Prostate gland (tissue), 2 donors: Measurements from ENCODE around the gene KIAA1671. TPM values are rescaled to one million over a fixed set of nuclear protein-coding genes. Genes with fewer than 3 reads are reported as not detected.

Source experiments
- DNase-seq: peaks from one replicate; pipeline ENCODE4 v3.0.0-alpha.2; 2019; ENCODE audit warnings: low spot score
- H3K27ac ChIP-seq, 2 donors: fragments of 200-600 bp; sonication (generic); 2 replicates each; pipeline ENCODE4 v1.5.1; 2017 to 2019
- H3K27me3 ChIP-seq: fragments of 200-600 bp; sonication (generic); replicated peaks from 2 replicates; pipeline ENCODE4 v1.5.1; 2019; ENCODE audit not compliant: insufficient read depth
- H3K36me3 ChIP-seq, 2 donors: fragments of 200-600 bp; sonication (generic); 1 replicate in 1 of 2; 2 replicates in 1 of 2; pipeline versions ENCODE4 v1.5.1 to v1.8.1; 2017 to 2019
- H3K4me1 ChIP-seq: fragments of 200-600 bp; sonication (generic); replicated peaks from 2 replicates; pipeline ENCODE4 v1.5.1; 2019
- H3K4me3 ChIP-seq, 2 donors: fragments of 200-600 bp; sonication (generic); 2 replicates each; pipeline ENCODE4 v1.5.1; 2017 to 2019
- H3K9me3 ChIP-seq: fragments of 200-600 bp; sonication (generic); 2 replicates; pipeline ENCODE4 v1.5.1; 2017
- POLR2A ChIP-seq: fragments of 450-650 bp; IDR thresholded peaks from one replicate; pipeline ENCODE4 v1.6.1; 2016; ENCODE audit warnings: antibody characterized with exemption, mild to moderate bottlenecking
- POLR2AphosphoS5 ChIP-seq: sonication (generic); formaldehyde crosslinking; IDR thresholded peaks from one replicate; pipeline ENCODE4 v1.6.1; 2017; ENCODE audit warnings: antibody characterized with exemption
- WGBS: methylation state at CpG from one replicate; pipeline ENCODE4 v1.1.5; 2018; 5-methylcytosine and 5-hydroxymethylcytosine counted together
- intact Hi-C: fragments of 100-400 bp; cut with DNase I; formaldehyde crosslinking; loops from one replicate; pipeline ENCODE4 v1.14.2; 2022
- total RNA-seq, 2 donors: library from RNA; depleted of rRNA; stranded (reverse); fragments of >200 nt; gene quantifications; one replicate each; pipeline ENCODE4 v1.1.0, GENCODE V29; 2016
- TF ChIP-seq, protein P1 (sequence below), 4 experiments: fragments of 200-600 bp in 2 of 4; fragments of 450-650 bp in 2 of 4; sonication (generic) in 2 of 4; IDR thresholded peaks; 1 replicate in 3 of 4; 2 replicates in 1 of 4; pipeline ENCODE4 v1.5.1; 2016 to 2019; ENCODE audit warnings: antibody characterized with exemption in 4 of 4, mild to moderate bottlenecking in 2 of 4, moderate library complexity in 2 of 4

The KIAA1671 gene
- total RNA-seq, 2 donors from 2014 or later, result 44.8 to 53.1 TPM

DNA sequence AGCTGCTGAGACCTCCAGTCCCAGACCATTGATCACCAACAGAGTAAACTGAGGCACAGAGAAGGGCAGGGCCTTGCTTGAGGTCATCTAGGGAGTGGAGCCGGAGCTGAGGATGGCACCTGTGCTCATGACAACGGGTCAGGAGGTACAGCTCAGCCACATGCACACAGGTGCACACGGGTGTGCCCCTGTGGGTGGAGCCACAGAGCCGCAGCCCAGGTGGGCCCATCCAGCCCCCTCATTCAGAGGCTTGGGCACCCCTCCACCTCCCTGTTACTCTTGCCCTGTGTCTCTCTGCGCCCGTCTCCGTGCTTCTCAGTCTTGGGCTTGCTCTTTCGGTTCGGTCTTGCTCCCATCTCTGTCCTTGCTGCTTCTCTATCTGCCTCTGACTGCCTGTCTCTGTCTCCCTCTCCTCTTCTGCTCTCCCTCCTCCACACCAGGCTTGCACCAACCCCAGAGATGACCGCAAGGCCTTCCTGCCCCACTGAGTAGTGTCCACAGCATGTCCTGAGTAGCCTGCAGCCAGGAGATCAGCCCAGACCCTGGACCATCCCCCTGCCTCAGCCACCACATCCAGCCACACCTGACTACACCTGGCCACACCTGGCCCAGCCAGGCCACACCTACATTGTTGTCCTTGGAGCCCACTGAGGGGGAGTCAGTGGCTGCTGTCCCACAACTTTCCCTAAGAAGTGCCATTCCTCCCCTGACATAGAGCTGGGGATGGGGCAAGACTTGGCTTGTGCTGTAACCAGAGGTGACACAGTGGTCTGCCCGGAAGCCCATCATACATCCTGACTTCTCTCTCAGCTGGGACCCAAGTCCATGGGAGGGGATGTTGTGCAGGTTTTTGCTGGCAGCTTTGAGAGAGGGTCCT is 207.8 kb downstream of the KIAA1671 start:
- DNase-seq, result no peak
- no peaks in the 10 kb centered on the region for H3K9me3 ChIP-seq
- no peak overlapping the region for H3K27ac ChIP-seq
- no peaks in the 10 kb centered on the region for H3K27me3 ChIP-seq
- WGBS, result 83% methylated on average over 11 of the region's 11 CpGs
- H3K4me1 ChIP-seq, result no peaks in the 10 kb centered on the region
- no peak for TF ChIP-seq POLR2AphosphoS5
- TF ChIP-seq, protein P1, sequence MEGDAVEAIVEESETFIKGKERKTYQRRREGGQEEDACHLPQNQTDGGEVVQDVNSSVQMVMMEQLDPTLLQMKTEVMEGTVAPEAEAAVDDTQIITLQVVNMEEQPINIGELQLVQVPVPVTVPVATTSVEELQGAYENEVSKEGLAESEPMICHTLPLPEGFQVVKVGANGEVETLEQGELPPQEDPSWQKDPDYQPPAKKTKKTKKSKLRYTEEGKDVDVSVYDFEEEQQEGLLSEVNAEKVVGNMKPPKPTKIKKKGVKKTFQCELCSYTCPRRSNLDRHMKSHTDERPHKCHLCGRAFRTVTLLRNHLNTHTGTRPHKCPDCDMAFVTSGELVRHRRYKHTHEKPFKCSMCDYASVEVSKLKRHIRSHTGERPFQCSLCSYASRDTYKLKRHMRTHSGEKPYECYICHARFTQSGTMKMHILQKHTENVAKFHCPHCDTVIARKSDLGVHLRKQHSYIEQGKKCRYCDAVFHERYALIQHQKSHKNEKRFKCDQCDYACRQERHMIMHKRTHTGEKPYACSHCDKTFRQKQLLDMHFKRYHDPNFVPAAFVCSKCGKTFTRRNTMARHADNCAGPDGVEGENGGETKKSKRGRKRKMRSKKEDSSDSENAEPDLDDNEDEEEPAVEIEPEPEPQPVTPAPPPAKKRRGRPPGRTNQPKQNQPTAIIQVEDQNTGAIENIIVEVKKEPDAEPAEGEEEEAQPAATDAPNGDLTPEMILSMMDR (IDR thresholded peaks at IDR 0.05), result no peak
- TF ChIP-seq POLR2A, result no peak
- H3K36me3 ChIP-seq, result no peaks in the 10 kb centered on the region
- intact Hi-C loops, result no loop called here
- H3K4me3 ChIP-seq, result no peak overlapping the region

DNA sequence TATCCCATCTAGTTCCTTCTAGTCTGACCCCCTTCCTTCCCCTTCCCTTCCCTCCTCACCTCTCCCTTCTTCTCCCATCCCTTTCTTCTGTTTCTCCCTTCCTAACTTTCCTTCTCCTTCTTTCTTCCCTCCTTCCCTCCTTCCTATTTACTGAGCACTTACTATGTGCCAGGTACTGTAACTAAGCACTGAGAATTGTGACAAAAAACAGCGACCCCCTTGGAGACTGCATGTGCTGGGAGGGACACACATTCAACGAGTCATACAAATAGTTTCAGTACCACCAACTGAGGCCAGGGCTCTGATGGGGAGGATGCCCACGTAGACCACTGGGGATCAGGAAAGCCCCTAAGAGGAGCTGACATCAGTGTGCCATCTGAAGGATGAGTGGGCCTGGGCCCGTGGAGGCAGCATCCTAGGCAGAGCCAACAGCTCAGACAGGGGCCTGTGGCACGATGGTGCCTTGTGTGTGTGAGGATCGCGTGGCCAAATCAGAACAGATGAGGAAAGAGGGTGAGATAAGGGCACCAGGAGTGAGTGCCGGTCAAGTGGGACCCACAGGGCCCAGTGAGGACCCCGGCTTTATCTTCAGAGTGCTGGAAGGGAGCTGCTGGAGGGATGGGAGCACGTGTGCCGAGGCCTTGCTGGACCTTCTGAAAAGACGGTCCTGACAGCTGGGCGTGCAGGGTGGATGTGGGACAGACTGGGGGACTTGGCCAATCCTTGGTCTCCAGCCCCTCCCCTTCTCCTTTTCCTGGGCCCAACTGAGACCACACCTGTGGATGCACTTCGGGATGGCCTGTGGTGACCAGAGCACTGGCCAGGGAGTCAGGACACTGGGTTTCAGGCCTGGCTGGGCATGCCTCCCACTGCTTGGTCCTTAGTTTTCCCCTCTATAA is 208.8 kb downstream of the KIAA1671 start:
- TF ChIP-seq POLR2A (no peak), POLR2AphosphoS5 (no peak)
- TF ChIP-seq, protein P1 (IDR thresholded peaks at IDR 0.05), result no peak

DNA sequence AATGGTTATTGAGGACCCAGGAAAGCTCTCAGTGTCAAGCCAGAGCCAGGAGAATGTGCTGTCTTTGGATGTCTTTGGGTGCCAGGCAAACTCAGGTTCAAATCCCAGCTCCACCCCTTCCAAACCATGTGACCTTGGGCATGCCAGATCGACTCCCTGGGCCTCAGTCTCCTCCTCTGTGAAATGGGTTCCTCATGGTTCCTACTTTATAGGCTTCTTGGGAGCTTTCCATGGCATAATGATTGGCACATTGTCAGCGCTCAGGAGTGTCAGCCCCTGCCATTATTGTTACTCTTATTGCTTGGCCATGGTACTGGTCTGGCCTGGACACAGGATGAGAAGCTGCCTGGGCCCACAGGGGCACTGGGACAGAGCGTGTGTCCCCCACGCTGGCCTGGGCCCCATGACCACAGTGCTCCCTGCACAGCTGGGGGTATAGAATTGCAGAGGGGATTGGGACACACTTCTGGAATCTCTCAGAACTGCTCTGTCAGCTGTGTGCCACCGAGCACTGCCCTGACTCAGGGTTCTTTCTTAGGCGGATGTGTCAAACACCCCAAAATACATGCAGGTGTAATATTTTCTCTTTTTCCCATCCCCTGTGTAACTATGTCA is 209.5 kb downstream of the KIAA1671 start:
- TF ChIP-seq, protein P1 (IDR thresholded peaks at IDR 0.05), result no peak
- TF ChIP-seq POLR2AphosphoS5, result no peak
- TF ChIP-seq POLR2A, result no peak
- Histone ChIP-seq H3K27ac (no peak overlapping the region), H3K27me3 (no peaks in the 10 kb centered on the region), H3K4me1 (no peaks in the 10 kb centered on the region), H3K36me3 (no peaks in the 10 kb centered on the region), H3K9me3 (no peaks in the 10 kb centered on the region), H3K4me3 (no peak overlapping the region)
- no peak for DNase-seq
- intact Hi-C loops, result no loop called here
- WGBS, result 84% methylated on average over 6 of the region's 6 CpGs

More for the DNA sequence above, 208.8 kb downstream of the KIAA1671 start:
- no peak overlapping the region for H3K4me3 ChIP-seq
- H3K27ac ChIP-seq, result no peak overlapping the region
- intact Hi-C loops, result no loop called here
- WGBS, result 85% methylated on average over 14 of the region's 14 CpGs
- no peak for DNase-seq
- H3K9me3 ChIP-seq, result no peaks in the 10 kb centered on the region
- H3K27me3 ChIP-seq, result no peaks in the 10 kb centered on the region
- no peaks in the 10 kb centered on the region for H3K36me3 ChIP-seq
- no peaks in the 10 kb centered on the region for H3K4me1 ChIP-seq

DNA sequence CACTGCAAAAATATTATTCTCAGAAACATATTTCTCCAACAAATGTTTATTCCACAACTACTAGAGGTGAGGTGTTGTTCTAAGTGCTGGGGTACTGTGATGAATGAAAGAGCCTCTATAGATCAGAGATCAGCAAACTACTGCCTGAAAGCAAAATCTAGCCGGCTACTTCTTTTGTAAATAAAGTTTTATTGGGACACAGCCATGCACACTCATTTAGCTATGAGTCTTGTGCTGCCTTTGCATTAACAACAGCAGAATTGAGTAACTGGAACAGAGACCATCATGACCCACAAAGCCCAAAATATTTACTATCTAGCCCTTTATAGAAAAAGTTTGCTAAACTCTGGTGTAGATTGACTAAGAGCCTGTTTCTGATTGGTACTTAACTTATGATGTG is 210.0 kb downstream of the KIAA1671 start:
- H3K4me1 ChIP-seq, result no peaks in the 10 kb centered on the region
- no peaks in the 10 kb centered on the region for H3K27me3 ChIP-seq
- H3K9me3 ChIP-seq, result no peaks in the 10 kb centered on the region
- no peak overlapping the region for H3K27ac ChIP-seq
- TF ChIP-seq, protein P1 (IDR thresholded peaks at IDR 0.05), result no peak
- TF ChIP-seq POLR2AphosphoS5 (no peak), POLR2A (no peak)
- no peaks in the 10 kb centered on the region for H3K36me3 ChIP-seq
- 70% methylated on average over 1 of the region's 1 CpG for WGBS
- H3K4me3 ChIP-seq, result no peak overlapping the region
- no peak for DNase-seq
- intact Hi-C loops, result no loop called here
